ENCODE measurements around the gene CNTLN.

CNTLN gene

GRCh38 chr9:17216011-17216410, 81.2 kb downstream of the CNTLN start:
- H3K4me2 ChIP-seq (ENCODE audit: low read length): no peak overlapping the region
- no peaks in the 10 kb centered on the region for H3K79me2 ChIP-seq
- no peak overlapping the region for H3K27ac ChIP-seq
- H3K9ac ChIP-seq: no peak overlapping the region
- no peaks in the 10 kb centered on the region for H3K27me3 ChIP-seq (ENCODE audit: control insufficient read depth, insufficient read depth, low read length)
- H3K9me3 ChIP-seq (ENCODE audit: control insufficient read depth, low read length): no peaks in the 10 kb centered on the region
- no peaks in the 10 kb centered on the region for H3K36me3 ChIP-seq (ENCODE audit: control insufficient read depth, insufficient read depth, low read length)
- H3K4me3 ChIP-seq (ENCODE audit: low read depth, low read length): no peak overlapping the region
- no peak overlapping the region for H2AFZ ChIP-seq
- no peaks in the 10 kb centered on the region for H3K4me1 ChIP-seq
- no peak for TF ChIP-seq CTCF (IDR thresholded peaks at IDR 0.05)

DNA sequence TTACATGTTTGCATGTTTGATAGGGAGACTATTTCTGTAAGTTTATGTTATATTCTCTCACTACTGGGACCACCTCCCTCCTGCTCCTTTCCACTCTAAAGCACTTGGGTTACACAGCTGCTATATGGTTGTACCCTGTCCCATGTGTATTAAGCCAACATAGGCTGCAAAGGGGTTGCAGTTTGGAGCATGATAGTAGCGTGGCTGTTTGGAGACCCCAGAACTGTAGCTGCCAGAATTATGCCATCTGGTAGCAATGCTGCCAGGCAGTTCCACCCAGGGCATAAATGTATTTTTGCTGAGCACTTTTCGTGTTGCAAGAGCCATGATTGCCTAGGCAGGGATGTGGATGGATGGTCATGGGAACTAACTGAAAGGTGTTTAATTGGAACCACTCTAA, 81.8 kb downstream of the CNTLN start:
- Histone ChIP-seq H3K9me3 (ENCODE audit: control insufficient read depth, low read length) (no peaks in the 10 kb centered on the region), H3K27ac (no peak overlapping the region), H3K4me1 (no peaks in the 10 kb centered on the region), H3K36me3 (ENCODE audit: control insufficient read depth, insufficient read depth, low read length) (no peaks in the 10 kb centered on the region), H3K9ac (no peak overlapping the region), H3K27me3 (ENCODE audit: control insufficient read depth, insufficient read depth, low read length) (no peaks in the 10 kb centered on the region), H3K4me2 (ENCODE audit: low read length) (no peak overlapping the region), H2AFZ (no peak overlapping the region), H3K79me2 (no peaks in the 10 kb centered on the region), H3K4me3 (ENCODE audit: low read depth, low read length) (no peak overlapping the region)
- TF ChIP-seq CTCF (IDR thresholded peaks at IDR 0.05): no peak

DNA sequence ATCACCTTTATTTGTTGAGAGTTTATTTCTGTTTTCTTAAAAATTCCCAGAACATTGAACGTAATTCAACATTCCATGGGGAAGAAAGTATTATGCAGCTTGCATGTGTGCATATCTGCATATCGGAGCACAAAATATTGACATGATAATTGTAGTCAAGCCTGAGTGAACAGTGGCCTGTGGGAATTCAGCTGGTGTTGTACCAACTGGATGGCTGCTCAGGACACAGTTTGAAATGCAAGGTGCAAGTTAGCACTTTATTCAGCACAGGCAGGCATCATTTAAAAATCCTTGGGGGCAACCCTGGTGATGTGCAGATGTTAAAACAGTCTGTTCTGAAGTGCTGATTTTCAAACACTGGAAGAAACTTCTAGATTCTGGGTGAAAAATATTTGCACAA, 82.4 kb downstream of the CNTLN start:
- TF ChIP-seq CTCF (IDR thresholded peaks at IDR 0.05): no peak
- Histone ChIP-seq H3K36me3 (ENCODE audit: control insufficient read depth, insufficient read depth, low read length) (no peaks in the 10 kb centered on the region), H3K27me3 (ENCODE audit: control insufficient read depth, insufficient read depth, low read length) (no peaks in the 10 kb centered on the region), H3K9ac (no peak overlapping the region), H3K4me3 (ENCODE audit: low read depth, low read length) (no peak overlapping the region), H3K4me1 (no peaks in the 10 kb centered on the region), H3K4me2 (ENCODE audit: low read length) (no peak overlapping the region), H2AFZ (no peak overlapping the region), H3K9me3 (ENCODE audit: control insufficient read depth, low read length) (no peaks in the 10 kb centered on the region), H3K27ac (no peak overlapping the region), H3K79me2 (no peaks in the 10 kb centered on the region)

DNA sequence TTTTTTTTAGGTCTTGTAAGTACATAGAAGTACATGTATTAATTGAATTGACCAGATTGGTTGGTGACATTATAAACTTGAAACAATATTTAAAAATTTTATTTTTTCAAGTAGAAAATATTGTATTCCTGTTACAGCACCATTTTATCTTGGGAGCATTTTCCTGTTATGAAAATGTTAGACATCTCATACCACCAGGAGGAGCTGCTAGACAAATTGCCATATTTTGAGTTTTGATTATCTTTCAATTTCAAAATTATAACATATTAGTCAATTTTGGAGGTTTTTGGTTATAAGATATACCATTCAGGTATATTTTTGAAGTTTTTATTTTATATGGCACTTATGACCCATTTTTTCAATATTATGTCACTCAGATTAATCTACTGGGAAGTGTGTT, 84.4 kb downstream of the CNTLN start:
- no peaks in the 10 kb centered on the region for H3K36me3 ChIP-seq (ENCODE audit: control insufficient read depth, insufficient read depth, low read length)
- no peaks in the 10 kb centered on the region for H3K27me3 ChIP-seq (ENCODE audit: control insufficient read depth, insufficient read depth, low read length)
- H3K27ac ChIP-seq: no peak overlapping the region
- no peak overlapping the region for H2AFZ ChIP-seq
- H3K9me3 ChIP-seq (ENCODE audit: control insufficient read depth, low read length): no peaks in the 10 kb centered on the region
- no peak overlapping the region for H3K9ac ChIP-seq
- H3K4me2 ChIP-seq (ENCODE audit: low read length): no peak overlapping the region
- no peak overlapping the region for H3K4me3 ChIP-seq (ENCODE audit: low read depth, low read length)
- no peaks in the 10 kb centered on the region for H3K4me1 ChIP-seq
- TF ChIP-seq CTCF (IDR thresholded peaks at IDR 0.05): no peak
- H3K79me2 ChIP-seq: no peaks in the 10 kb centered on the region

GRCh38 chr9:17222932-17223331, 88.1 kb downstream of the CNTLN start:
- no peaks in the 10 kb centered on the region for H3K36me3 ChIP-seq (ENCODE audit: control insufficient read depth, insufficient read depth, low read length)
- no peak for TF ChIP-seq CTCF (IDR thresholded peaks at IDR 0.05)
- no peaks in the 10 kb centered on the region for H3K4me1 ChIP-seq
- H3K27ac ChIP-seq: no peak overlapping the region
- no peaks in the 10 kb centered on the region for H3K27me3 ChIP-seq (ENCODE audit: control insufficient read depth, insufficient read depth, low read length)
- no peak overlapping the region for H3K9ac ChIP-seq
- no peaks in the 10 kb centered on the region for H3K79me2 ChIP-seq
- H3K4me3 ChIP-seq (ENCODE audit: low read depth, low read length): no peak overlapping the region
- H2AFZ ChIP-seq: no peak overlapping the region
- no peaks in the 10 kb centered on the region for H3K9me3 ChIP-seq (ENCODE audit: control insufficient read depth, low read length)
- no peak overlapping the region for H3K4me2 ChIP-seq (ENCODE audit: low read length)
